Stimulated activated CD4-positive, alpha-beta T cell treated with anti-CD3 and anti-CD28 coated beads, Interleukin-4, amount 100 ng/mL, for 48 hours (primary cell): ENCODE measurements around the gene WNT5A.

Source experiments
- DNase-seq, 2 donors: peaks; one replicate each; pipeline ENCODE4 v3.0.0-alpha.2; 2020; ENCODE audit warnings: low read depth in 2 of 2

The WNT5A gene

GRCh38 chr3:55446850-55447249 lies 40.3 kb downstream of the WNT5A start:
- no peak for DNase-seq

- DNase-seq: no peak
Observed at GRCh38 chr3:55445551-55445950, 41.6 kb downstream of the WNT5A start.

GRCh38 chr3:55443346-55443745 lies 43.8 kb downstream of the WNT5A start:
- no peak for DNase-seq

- no peak for DNase-seq
Observed at GRCh38 chr3:55442861-55443260, 44.2 kb downstream of the WNT5A start.

- DNase-seq: no peak
Observed at GRCh38 chr3:55441499-55441898, 45.6 kb downstream of the WNT5A start.

- no peak for DNase-seq
Observed at GRCh38 chr3:55440104-55440708, 46.9 kb downstream of the WNT5A start.

- DNase-seq: no peak
Observed at GRCh38 chr3:55439657-55440056, 47.4 kb downstream of the WNT5A start.

GRCh38 chr3:55436644-55437043 lies 50.5 kb downstream of the WNT5A start:
- DNase-seq: no peak

GRCh38 chr3:55435491-55435890 lies 51.6 kb downstream of the WNT5A start:
- DNase-seq: no peak

- no peak for DNase-seq
Observed at GRCh38 chr3:55434789-55435188, 52.3 kb downstream of the WNT5A start.

- no peak for DNase-seq
Observed at GRCh38 chr3:55431041-55431440, 56.1 kb downstream of the WNT5A start.

- DNase-seq: no peak
Observed at GRCh38 chr3:55427739-55428138, 59.4 kb downstream of the WNT5A start.

- no peak for DNase-seq
Observed at GRCh38 chr3:55426486-55426885, 60.6 kb downstream of the WNT5A start.

GRCh38 chr3:55423782-55424181 lies 63.3 kb downstream of the WNT5A start:
- DNase-seq: no peak

GRCh38 chr3:55417211-55417610 lies 69.9 kb downstream of the WNT5A start:
- DNase-seq: no peak

- no peak for DNase-seq
Observed at GRCh38 chr3:55416331-55416821, 70.7 kb downstream of the WNT5A start.
